Smooth muscle cell (in vitro differentiated cells): Measurements from ENCODE around the gene PRKAR2A. TPM values are rescaled to one million over a fixed set of nuclear protein-coding genes. Genes with fewer than 3 reads are reported as not detected.

ENCODE experiments used
- DNase-seq: peaks from one replicate; lab custom pipeline; 2025; ENCODE audit not compliant: unreplicated experiment; lab: John Stamatoyannopoulos, UW
- H2AFZ ChIP-seq: fragments of 200-600 bp; sonication (generic); 2 replicates; pipeline ENCODE4 v1.6.0; 2016; ENCODE audit warnings: antibody characterized with exemption, low read depth, mild to moderate bottlenecking
- H3F3A ChIP-seq: fragments of 200-600 bp; sonication (generic); 2 replicates; pipeline ENCODE4 v1.6.0; 2017; ENCODE audit warnings: antibody characterized with exemption, low read depth
- H3K27ac ChIP-seq: fragments of 200-600 bp; sonication (generic); 2 replicates; pipeline ENCODE4 v1.5.1; 2016; ENCODE audit warnings: low read depth, mild to moderate bottlenecking
- H3K27me3 ChIP-seq: fragments of 200-600 bp; sonication (generic); 2 replicates; pipeline ENCODE4 v1.6.1; 2016; ENCODE audit warnings: low read depth, mild to moderate bottlenecking
- H3K36me3 ChIP-seq: fragments of 200-600 bp; sonication (generic); 2 replicates; pipeline ENCODE4 v1.5.1; 2016; ENCODE audit warnings: low read depth
- H3K4me1 ChIP-seq: fragments of 200-600 bp; sonication (generic); 2 replicates; pipeline ENCODE4 v1.5.1; 2016; ENCODE audit warnings: low read depth
- H3K4me2 ChIP-seq: fragments of 200-600 bp; sonication (generic); 2 replicates; pipeline ENCODE4 v1.6.0; 2016; ENCODE audit warnings: mild to moderate bottlenecking
- H3K4me3 ChIP-seq: fragments of 200-600 bp; sonication (generic); 2 replicates; pipeline ENCODE4 v1.5.1; 2016; ENCODE audit warnings: mild to moderate bottlenecking
- H3K79me2 ChIP-seq: fragments of 200-600 bp; sonication (generic); 2 replicates; pipeline ENCODE4 v1.6.0; 2016; ENCODE audit warnings: low read depth, mild to moderate bottlenecking
- H3K9ac ChIP-seq: fragments of 200-600 bp; sonication (generic); 2 replicates; pipeline ENCODE4 v1.6.0; 2016; ENCODE audit warnings: low read depth
- H3K9me3 ChIP-seq: fragments of 200-600 bp; sonication (generic); replicated peaks from 2 replicates; pipeline ENCODE4 v1.5.1; 2016; ENCODE audit warnings: low read depth
- H4K20me1 ChIP-seq: fragments of 200-600 bp; sonication (generic); 2 replicates; pipeline ENCODE4 v1.6.0; 2016; ENCODE audit warnings: low read depth
- CTCF ChIP-seq: fragments of 200-600 bp; sonication (generic); IDR thresholded peaks from 2 replicates; pipeline ENCODE4 v1.5.1; 2017; ENCODE audit warnings: borderline replicate concordance, mild to moderate bottlenecking, antibody characterized with exemption; ENCODE audit not compliant: insufficient read depth, poor library complexity, severe bottlenecking
- WGBS: methylation state at CpG from one replicate; pipeline ENCODE4 v1.1.7; 2016; ENCODE audit warnings: low lambda C conversion rate; 5-methylcytosine and 5-hydroxymethylcytosine counted together
- polyA plus RNA-seq: library from polyadenylated mRNA; unstranded; fragments of >200 nt; fragmentation: Nextera tagmentation; extraction: Ambion mirVana; gene quantifications from 2 replicates; pipeline ENCODE4 v1.2.1, GENCODE V29; 2016
- total RNA-seq: library from RNA; depleted of rRNA; stranded (reverse); fragments of >200 nt; gene quantifications from 2 replicates; pipeline ENCODE4 v1.2.3, GENCODE V29; 2014

Gene PRKAR2A
- total and polyA plus RNA-seq, 2 experiments from 2014 or later, result 13.5 to 36.7 TPM

GRCh38 chr3:48859206-48859605, 11.5 kb upstream of the PRKAR2A start:
- TF ChIP-seq CTCF, result no peak
- Histone ChIP-seq H3K79me2 (no peaks in the 10 kb centered on the region), H3K27ac (no peak overlapping the region), H3K9ac (no peak overlapping the region), H3K4me3 (no peak overlapping the region), H3F3A (no peaks in the 10 kb centered on the region), H3K27me3 (no peaks in the 10 kb centered on the region), H3K4me2 (no peak overlapping the region), H3K9me3 (no peaks in the 10 kb centered on the region), H4K20me1 (no peaks in the 10 kb centered on the region), H2AFZ (no peak overlapping the region), H3K4me1 (no peaks in the 10 kb centered on the region), H3K36me3 (no peaks in the 10 kb centered on the region)
- no peak for DNase-seq
- 97% methylated on average over 2 of the region's 2 CpGs for WGBS

- Histone ChIP-seq H3K4me2 (no peak overlapping the region), H4K20me1 (no peaks in the 10 kb centered on the region), H3K27ac (no peak overlapping the region), H3K9me3 (no peaks in the 10 kb centered on the region), H3K27me3 (no peaks in the 10 kb centered on the region), H3K4me1 (no peaks in the 10 kb centered on the region), H2AFZ (no peak overlapping the region), H3K9ac (no peak overlapping the region), H3K79me2 (no peaks in the 10 kb centered on the region), H3F3A (no peaks in the 10 kb centered on the region), H3K36me3 (no peaks in the 10 kb centered on the region), H3K4me3 (no peak overlapping the region)
- DNase-seq, result no peak
- TF ChIP-seq CTCF, result no peak
- WGBS, result 86% methylated on average over 2 of the region's 2 CpGs
Observed at GRCh38 chr3:48858709-48859108, 11.0 kb upstream of the PRKAR2A start.

- no peaks in the 10 kb centered on the region for H3K79me2 ChIP-seq
- WGBS, result 89% methylated on average over 2 of the region's 2 CpGs
- H3K9me3 ChIP-seq, result no peaks in the 10 kb centered on the region
- no peak for DNase-seq
- H3K36me3 ChIP-seq, result no peaks in the 10 kb centered on the region
- H3K4me1 ChIP-seq, result no peaks in the 10 kb centered on the region
- no peak overlapping the region for H2AFZ ChIP-seq
- no peak overlapping the region for H3K4me2 ChIP-seq
- no peaks in the 10 kb centered on the region for H4K20me1 ChIP-seq
- H3K4me3 ChIP-seq, result no peak overlapping the region
- no peaks in the 10 kb centered on the region for H3F3A ChIP-seq
- no peaks in the 10 kb centered on the region for H3K27me3 ChIP-seq
- no peak overlapping the region for H3K9ac ChIP-seq
- H3K27ac ChIP-seq, result no peak overlapping the region
- no peak for TF ChIP-seq CTCF
Observed at GRCh38 chr3:48857641-48858040, 10.0 kb upstream of the PRKAR2A start.

GRCh38 chr3:48856469-48856868, 8.8 kb upstream of the PRKAR2A start:
- Histone ChIP-seq H2AFZ (no peak overlapping the region), H3K27me3 (no peaks in the 10 kb centered on the region)
- WGBS, result 92% methylated on average over 4 of the region's 4 CpGs

More at GRCh38 chr3:48856469-48856868, 8.8 kb upstream of the PRKAR2A start:
- Histone ChIP-seq H3K4me1 (peaks cover 2% of the 10 kb centered on the region), H3K4me3 (no peak overlapping the region), H3K9ac (no peak overlapping the region), H3K36me3 (no peaks in the 10 kb centered on the region), H3K4me2 (no peak overlapping the region), H3K79me2 (no peaks in the 10 kb centered on the region), H3K27ac (no peak overlapping the region), H3F3A (no peaks in the 10 kb centered on the region), H3K9me3 (no peaks in the 10 kb centered on the region), H4K20me1 (no peaks in the 10 kb centered on the region)
- TF ChIP-seq CTCF, result no peak
- no peak for DNase-seq
